ENCODE data around the gene DCTN4. TPM values are rescaled to one million over a fixed set of nuclear protein-coding genes. Genes with fewer than 3 reads are reported as not detected.

DCTN4 gene
- total RNA-seq, 2 experiments from 2014 or later, result 41.9 to 46.1 TPM

Other genes starting within 250 kb of the DCTN4 start
- under 1 TPM; 0.05 to 0.09 TPM for gene SYNPO, start 118.4 kb downstream of the DCTN4 start, total RNA-seq
- gene MYOZ3, start 97.8 kb downstream of the DCTN4 start, total RNA-seq, result not detected
- 10 to 100 TPM; 63.3 to 78.7 TPM for gene RBM22, start 58.0 kb downstream of the DCTN4 start, total RNA-seq
- gene SMIM3, start 19.7 kb upstream of the DCTN4 start, total RNA-seq, result 10 to 100 TPM; 22.1 to 37.5 TPM
- 1 to 10 TPM; 1.7 to 3.8 TPM for gene IRGM, start 87.5 kb upstream of the DCTN4 start, total RNA-seq
- gene ZNF300, start 146.0 kb upstream of the DCTN4 start, total RNA-seq, result under 1 TPM; 0.26 to 0.44 TPM